ENCODE results near the gene GAS2L1. TPM values are rescaled to one million over a fixed set of nuclear protein-coding genes. Genes with fewer than 3 reads are reported as not detected.

GAS2L1 gene
- polyA plus RNA-seq, 2 of the 4 experiments (the other 2 are of a cell fraction) = 7.6 to 17.2 TPM

Small RNAs within 50 kb of the gene (small RNA-seq; reads per million reads assigned to genes)
- gene MIR3653 = 0 reads per million in 6 experiments

Other genes starting within 250 kb of the GAS2L1 start
- not detected in 2 replicates for gene C22orf31, start 244.8 kb upstream of the GAS2L1 start, polyA plus RNA-seq (2011; rRNA removed)
- not detected in 3 replicates for gene C22orf31, start 244.8 kb upstream of the GAS2L1 start, polyA plus RNA-seq (2017; fragmentation: RNase III; extraction: RNeasy Plus Mini Kit Qiagen cat#74134 plus additional on column Dnase treatment)
- gene KREMEN1, start 233.6 kb upstream of the GAS2L1 start, polyA plus RNA-seq (2011; rRNA removed) = 1.7 and 2.4 TPM in 2 replicates
- gene KREMEN1, start 233.6 kb upstream of the GAS2L1 start, polyA plus RNA-seq (2017; fragmentation: RNase III; extraction: RNeasy Plus Mini Kit Qiagen cat#74134 plus additional on column Dnase treatment) = 2.5 to 2.7 TPM (median 2.7 TPM) in 3 replicates
- 0.28 and 0.32 TPM in 2 replicates for gene EMID1, start 100.8 kb upstream of the GAS2L1 start, polyA plus RNA-seq (2011; rRNA removed)
- 0.28 to 0.53 TPM (median 0.35 TPM) in 3 replicates for gene EMID1, start 100.8 kb upstream of the GAS2L1 start, polyA plus RNA-seq (2017; fragmentation: RNase III; extraction: RNeasy Plus Mini Kit Qiagen cat#74134 plus additional on column Dnase treatment)
- gene RHBDD3, start 38.7 kb upstream of the GAS2L1 start, polyA plus RNA-seq (2011; rRNA removed) = 10.2 and 14.2 TPM in 2 replicates
- gene RHBDD3, start 38.7 kb upstream of the GAS2L1 start, polyA plus RNA-seq (2017; fragmentation: RNase III; extraction: RNeasy Plus Mini Kit Qiagen cat#74134 plus additional on column Dnase treatment) = 20.0 to 23.2 TPM (median 20.8 TPM) in 3 replicates
- 146 and 202 TPM in 2 replicates for gene EWSR1, start 38.4 kb upstream of the GAS2L1 start, polyA plus RNA-seq (2011; rRNA removed)
- gene EWSR1, start 38.4 kb upstream of the GAS2L1 start, polyA plus RNA-seq (2017; fragmentation: RNase III; extraction: RNeasy Plus Mini Kit Qiagen cat#74134 plus additional on column Dnase treatment) = 266 to 281 TPM (median 272 TPM) in 3 replicates
- 0.08 and 0.28 TPM in 2 replicates for gene RASL10A, start 9.0 kb downstream of the GAS2L1 start, polyA plus RNA-seq (2011; rRNA removed)
- gene RASL10A, start 9.0 kb downstream of the GAS2L1 start, polyA plus RNA-seq (2017; fragmentation: RNase III; extraction: RNeasy Plus Mini Kit Qiagen cat#74134 plus additional on column Dnase treatment) = 0.22 to 0.36 TPM (median 0.25 TPM) in 3 replicates
- gene AP1B1, start 81.9 kb downstream of the GAS2L1 start, polyA plus RNA-seq (2011; rRNA removed) = 25.4 and 27.0 TPM in 2 replicates
- 22.0 to 22.9 TPM (median 22.5 TPM) in 3 replicates for gene AP1B1, start 81.9 kb downstream of the GAS2L1 start, polyA plus RNA-seq (2017; fragmentation: RNase III; extraction: RNeasy Plus Mini Kit Qiagen cat#74134 plus additional on column Dnase treatment)
- not detected in 2 replicates for gene RFPL1, start 131.9 kb downstream of the GAS2L1 start, polyA plus RNA-seq (2011; rRNA removed)
- not detected in 3 replicates for gene RFPL1, start 131.9 kb downstream of the GAS2L1 start, polyA plus RNA-seq (2017; fragmentation: RNase III; extraction: RNeasy Plus Mini Kit Qiagen cat#74134 plus additional on column Dnase treatment)
- gene NEFH, start 173.6 kb downstream of the GAS2L1 start, polyA plus RNA-seq (2011; rRNA removed) = 0.04 and 0.06 TPM in 2 replicates
- gene NEFH, start 173.6 kb downstream of the GAS2L1 start, polyA plus RNA-seq (2017; fragmentation: RNase III; extraction: RNeasy Plus Mini Kit Qiagen cat#74134 plus additional on column Dnase treatment) = 0.21 to 0.29 TPM (median 0.23 TPM) in 3 replicates
- gene THOC5, start 247.1 kb downstream of the GAS2L1 start, polyA plus RNA-seq (2011; rRNA removed) = 34.4 and 43.3 TPM in 2 replicates
- 23.4 to 24.1 TPM (median 23.5 TPM) in 3 replicates for gene THOC5, start 247.1 kb downstream of the GAS2L1 start, polyA plus RNA-seq (2017; fragmentation: RNase III; extraction: RNeasy Plus Mini Kit Qiagen cat#74134 plus additional on column Dnase treatment)

Data from A549 (cell line).